Inferior parietal cortex (tissue), 1 donor: ENCODE results near the gene TCERG1L.
"Not testable (repeated sequence)": the region's sequence is repeated elsewhere in the genome, so short reads cannot be mapped to it uniquely, and the experiment has no call there.

Source experiments
- DNase-seq: peaks from one replicate; pipeline ENCODE4 v3.0.0-alpha.2; 2016; ENCODE audit errors: extremely low spot score

TCERG1L gene

DNA sequence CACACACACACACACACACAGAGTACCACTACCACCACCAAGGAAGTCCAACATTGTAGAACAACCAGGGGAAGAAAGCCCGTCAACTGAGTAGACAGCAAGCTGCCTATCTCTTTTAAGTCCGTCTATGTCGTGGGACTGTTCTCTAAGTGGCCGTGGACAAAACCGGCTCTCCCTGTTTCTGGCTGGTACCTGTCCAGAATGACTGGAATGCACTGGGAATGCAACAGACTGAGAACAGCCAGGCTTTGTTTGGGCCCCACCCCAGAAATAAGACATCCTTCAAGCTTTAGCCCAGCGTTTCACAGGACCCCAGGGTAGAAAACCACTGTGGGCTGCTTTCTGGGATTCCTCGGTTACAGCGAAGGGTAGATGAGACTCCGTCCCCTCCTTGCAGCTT, 203.6 kb downstream of the TCERG1L start:
- DNase-seq: no peak

DNA sequence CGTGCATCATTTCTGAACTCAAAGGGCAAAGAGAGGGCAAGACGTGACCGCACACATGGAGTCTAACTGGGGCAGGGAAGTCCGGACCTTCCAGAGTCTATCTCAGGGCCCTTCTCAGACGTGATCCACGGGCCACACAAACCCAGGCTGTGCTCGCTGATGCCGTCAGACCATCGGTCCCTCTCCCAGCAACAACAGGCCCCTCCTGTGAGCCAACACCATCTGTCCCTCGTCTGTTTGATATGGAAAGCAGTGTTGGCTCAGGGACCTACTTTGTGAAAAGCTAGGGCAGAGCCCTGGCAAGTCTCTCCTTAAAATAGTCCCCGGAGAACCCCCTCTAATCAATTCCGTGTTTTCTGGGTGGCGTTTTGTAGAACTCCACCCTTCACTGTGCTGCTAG, 208.8 kb downstream of the TCERG1L start:
- no peak for DNase-seq

DNA sequence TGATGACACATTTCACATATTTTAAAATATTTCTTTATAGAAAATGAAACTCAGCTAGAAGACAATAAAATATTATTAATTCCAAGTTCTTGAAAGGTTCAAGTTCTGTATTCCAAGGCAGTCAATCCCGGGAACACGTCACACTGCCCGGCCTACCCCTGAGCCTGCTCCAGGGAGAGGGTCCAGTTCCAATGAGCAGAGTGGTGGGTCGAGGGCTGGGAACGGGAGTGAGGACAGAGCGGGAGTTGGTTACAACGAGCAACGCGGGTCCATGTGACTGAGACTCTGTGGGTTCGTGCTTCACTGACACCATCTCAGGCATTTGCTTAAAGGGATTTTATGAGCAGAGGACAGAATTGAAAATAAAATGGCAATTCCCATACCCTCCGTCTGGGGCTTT, 209.4 kb downstream of the TCERG1L start:
- DNase-seq: no peak

DNA sequence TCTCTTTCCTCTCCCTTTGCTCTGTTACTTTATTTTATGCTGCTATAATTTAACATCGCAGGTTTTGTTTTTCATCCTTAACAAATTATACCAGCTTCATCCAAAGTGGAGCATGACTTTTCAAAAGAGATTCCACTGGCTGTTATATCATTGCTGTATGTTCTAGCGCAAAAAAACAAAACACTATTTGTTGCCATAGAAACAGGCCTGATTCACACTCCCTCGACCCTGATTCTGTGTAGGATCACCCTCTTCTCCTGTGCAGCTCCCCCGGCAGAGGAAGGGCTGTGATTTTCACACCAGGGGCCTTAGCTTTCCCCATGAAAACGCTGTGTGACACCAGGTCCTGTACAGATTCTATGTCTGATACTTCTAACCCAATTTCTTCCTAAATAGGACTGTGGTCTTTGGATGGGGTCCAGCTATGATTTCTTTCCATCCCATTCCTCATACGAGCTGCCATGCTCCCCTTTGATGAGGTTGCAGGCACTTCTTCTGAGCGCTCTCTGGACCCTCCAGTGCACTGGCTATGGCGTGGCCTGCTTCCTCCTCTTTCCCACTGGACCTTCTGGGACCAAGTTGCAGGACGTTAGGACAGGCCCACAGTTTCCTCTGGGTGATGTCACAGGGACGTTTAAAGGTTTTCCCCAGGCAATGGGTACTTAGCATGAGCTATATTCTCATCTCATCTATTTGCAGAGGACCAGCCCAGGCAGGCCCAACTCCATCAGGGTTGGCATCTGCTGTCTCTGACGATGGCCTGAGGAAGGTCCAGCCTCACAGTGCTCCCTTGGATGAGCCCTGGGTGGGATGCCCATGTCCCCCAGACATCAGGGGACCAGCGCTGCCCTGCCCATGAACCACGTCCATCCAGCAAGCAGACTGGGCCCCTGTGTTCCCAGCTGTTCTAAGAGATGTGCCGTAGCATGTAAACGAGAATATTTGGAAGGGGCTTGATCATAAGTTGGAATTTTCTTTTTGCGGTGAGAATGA, 210.8 kb downstream of the TCERG1L start:
- not testable (repeated sequence) for DNase-seq

GRCh38 chr10:131099028-131099726, 212.3 kb downstream of the TCERG1L start:
- no peak for DNase-seq

- DNase-seq: no peak
These were observed 213.0 kb downstream of the TCERG1L start for GRCh38 chr10:131098416-131098952.

DNA sequence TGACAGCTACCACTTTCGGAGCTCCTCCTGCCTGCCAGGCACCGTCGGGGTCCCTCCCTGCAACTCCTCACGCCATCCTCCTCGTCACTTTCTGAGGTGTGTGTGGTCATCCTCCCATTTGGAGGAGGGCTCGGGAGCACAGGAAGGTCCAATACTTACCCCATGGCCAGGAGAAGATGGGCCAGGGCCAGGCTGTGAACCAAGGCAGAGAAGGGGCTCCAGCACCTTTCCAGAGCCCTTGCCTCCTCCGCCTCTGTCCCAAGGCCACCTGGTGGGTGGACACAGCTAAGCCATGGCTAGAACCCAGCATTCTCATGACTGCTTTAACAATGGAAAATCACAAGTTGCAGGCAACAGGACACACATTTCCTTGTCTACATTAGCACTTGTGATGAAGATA, 215.5 kb downstream of the TCERG1L start:
- DNase-seq: no peak

GRCh38 chr10:131095313-131095580, 216.3 kb downstream of the TCERG1L start:
- DNase-seq: no peak

- no peak for DNase-seq
These were observed 216.8 kb downstream of the TCERG1L start for GRCh38 chr10:131094527-131095312.

GRCh38 chr10:131093795-131094366, 217.6 kb downstream of the TCERG1L start:
- no peak for DNase-seq

- no peak for DNase-seq
These were observed 218.2 kb downstream of the TCERG1L start for GRCh38 chr10:131093346-131093745.

DNA sequence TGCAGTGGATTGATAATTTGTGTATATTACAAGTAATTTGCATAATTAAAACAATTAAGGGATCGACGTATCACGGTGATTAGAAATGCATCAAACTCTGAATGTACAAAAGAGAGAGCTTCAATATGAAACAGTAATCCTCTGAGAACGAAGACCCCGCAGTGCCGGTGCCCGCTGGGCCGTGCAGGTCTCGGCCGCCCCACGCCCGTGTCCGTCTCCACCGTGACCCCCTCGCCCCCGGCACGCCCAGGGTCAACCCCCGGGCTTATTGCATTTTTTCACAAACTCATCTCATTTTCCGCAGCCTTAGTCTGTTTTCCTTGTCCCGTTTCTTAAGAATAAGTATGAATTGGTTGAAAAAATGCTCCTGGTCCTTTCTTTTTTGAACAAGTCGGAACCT, 218.6 kb downstream of the TCERG1L start:
- no peak for DNase-seq

DNA sequence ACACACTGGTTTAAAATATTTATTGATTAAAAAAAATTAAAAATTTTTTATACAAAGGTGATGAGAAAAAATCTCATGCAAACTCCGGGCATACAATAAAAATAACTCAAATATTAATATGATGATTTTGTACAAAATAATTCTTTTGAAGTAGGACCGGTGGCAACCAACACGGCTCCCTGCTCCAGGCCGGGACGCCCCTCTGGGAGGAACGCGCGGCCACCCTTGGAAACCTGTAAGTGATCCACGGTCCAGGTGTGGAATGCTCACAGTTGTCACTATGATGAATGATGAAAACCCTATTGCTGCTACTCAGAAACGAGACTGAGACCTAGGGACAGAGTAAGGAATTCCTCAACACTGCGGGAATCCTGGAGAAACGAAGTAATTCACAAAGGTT, 219.1 kb downstream of the TCERG1L start:
- DNase-seq: no peak

GRCh38 chr10:131091682-131092081, 219.8 kb downstream of the TCERG1L start:
- DNase-seq: no peak

DNA sequence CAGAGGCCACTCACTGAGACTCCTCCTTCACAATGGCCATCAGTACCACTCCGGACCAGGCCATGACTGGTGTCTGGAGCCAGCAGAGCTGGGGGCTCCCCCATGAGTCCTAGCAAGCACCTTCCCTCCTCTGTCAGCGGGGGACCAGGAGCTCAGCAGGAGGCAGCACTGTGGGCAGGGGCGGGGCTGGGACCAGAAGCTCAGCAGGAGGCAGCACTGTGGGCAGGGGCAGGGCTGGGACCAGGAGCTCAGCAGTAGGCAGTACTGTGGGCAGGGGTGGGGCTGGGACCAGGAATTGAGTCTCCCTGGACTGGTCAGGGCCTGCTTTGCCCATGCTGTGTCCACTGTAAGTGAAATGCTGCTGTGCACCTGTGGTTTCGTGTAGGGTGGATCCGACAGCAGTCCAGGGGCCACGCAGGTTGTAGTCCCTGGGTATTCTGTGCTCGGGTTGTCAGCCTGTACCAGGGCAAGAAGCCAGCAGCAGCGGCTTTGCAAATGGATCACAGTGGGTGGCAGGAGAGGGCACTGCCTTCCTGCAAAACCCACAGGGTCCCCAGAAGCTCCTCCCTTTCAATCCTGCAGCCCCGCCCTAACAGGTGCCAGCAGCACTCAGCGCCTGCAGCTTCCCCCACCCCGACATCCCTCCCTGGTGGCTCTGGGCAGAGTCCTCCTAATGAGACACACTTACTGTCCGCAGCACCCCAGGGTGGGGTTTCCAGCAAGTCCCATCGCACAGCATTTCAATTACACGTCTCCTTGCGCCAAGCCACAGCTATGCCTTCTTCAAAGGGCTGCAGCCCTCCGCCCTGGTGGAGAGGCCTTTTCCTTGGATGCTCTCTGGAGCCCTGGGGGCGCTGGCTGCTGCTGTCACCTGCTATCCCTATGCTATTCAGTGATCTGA, 220.5 kb downstream of the TCERG1L start:
- no peak for DNase-seq

GRCh38 chr10:131089861-131090260, 221.7 kb downstream of the TCERG1L start:
- DNase-seq: no peak

DNA sequence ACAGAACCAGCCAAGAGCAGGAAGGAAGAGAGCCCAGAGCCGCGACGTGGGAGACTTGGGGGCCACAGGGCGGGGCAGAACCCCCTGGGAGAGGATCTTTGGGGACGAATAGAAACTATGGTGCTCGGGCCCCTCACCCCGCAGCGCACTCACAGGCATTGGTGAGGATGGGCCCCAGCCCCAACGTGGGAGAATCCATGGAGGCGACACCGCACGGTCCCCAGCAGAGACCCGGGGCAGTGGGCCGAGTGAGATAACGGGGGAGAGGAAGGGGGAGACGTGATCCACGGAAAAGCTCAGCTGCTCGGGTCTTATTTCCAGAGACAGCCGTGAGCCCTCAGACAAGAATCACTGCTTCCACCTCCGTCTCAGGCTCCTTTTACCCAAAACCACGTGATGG, 222.4 kb downstream of the TCERG1L start:
- no peak for DNase-seq

DNA sequence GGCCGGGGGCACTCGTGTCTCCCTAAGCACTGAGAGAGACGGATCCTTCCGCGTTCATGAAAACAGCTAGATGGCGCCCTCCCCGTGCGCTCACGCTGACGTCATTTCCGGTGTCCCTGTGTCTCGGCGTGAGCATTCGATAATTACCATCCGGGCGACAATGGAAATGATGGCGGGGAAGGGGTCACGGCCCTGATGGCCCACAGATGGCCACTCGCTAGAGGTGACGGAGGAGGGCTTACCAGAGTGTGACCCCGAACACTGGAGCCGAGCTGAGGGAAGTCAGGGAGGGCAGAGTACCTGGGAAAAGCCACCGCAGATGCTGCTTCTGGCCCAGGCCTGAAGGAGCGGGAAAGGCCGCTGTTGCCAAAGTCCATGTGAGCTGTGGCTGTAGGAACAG, 222.9 kb downstream of the TCERG1L start:
- no peak for DNase-seq

- no peak for DNase-seq
These were observed 223.9 kb downstream of the TCERG1L start for GRCh38 chr10:131087464-131088215.

DNA sequence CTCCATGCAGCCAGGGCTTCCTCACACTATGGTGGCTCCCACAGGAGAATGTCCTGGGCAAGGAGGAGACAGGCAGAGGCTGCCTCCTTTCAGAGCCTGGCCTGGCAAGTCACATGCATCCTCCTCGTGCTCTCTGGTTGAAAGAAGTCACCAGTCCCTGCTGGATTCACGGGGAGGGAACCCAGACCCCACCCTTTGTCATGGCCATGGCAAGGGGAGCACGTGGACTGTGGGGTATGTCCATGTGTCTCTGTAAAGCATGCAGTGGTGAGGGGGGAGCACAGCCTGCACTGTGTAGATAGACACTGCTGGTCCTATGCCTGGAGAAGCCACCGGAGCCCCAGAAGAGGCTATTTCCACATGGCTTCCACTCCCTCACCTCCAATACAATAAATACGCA, 225.0 kb downstream of the TCERG1L start:
- DNase-seq: no peak
